Breast epithelium (tissue), 3 donors: ENCODE results near the gene OBSCN.
"Not testable (repeated sequence)": the region's sequence is repeated elsewhere in the genome, so short reads cannot be mapped to it uniquely, and the experiment has no call there.

Source experiments
- CTCF ChIP-seq, 3 donors: fragments of 450-650 bp; IDR thresholded peaks; one replicate each; pipeline ENCODE4 v1.5.1; 2016 to 2017; ENCODE audit warnings: antibody characterized with exemption in 3 of 3, mild to moderate bottlenecking in 3 of 3, moderate library complexity in 3 of 3
- POLR2A ChIP-seq: fragments of 450-650 bp; IDR thresholded peaks from one replicate; pipeline ENCODE4 v1.6.1; 2016; ENCODE audit warnings: antibody characterized with exemption, mild to moderate bottlenecking, moderate library complexity
- POLR2AphosphoS5 ChIP-seq, 3 donors: sonication (generic); formaldehyde crosslinking; IDR thresholded peaks; one replicate each; pipeline ENCODE4 v1.6.1; 2017; ENCODE audit warnings: antibody characterized with exemption in 3 of 3

- not testable (repeated sequence) for TF ChIP-seq POLR2A; CTCF (IDR thresholded peaks at IDR 0.05); POLR2AphosphoS5 (IDR thresholded peaks at IDR 0.05)
These were observed 20.3 kb downstream of the OBSCN start for GRCh38 chr1:228228147-228228546.
